SJSA1 (cell line): ENCODE measurements around the gene ANO5. TPM values are rescaled to one million over a fixed set of nuclear protein-coding genes. Genes with fewer than 3 reads are reported as not detected.
A peak's percentile ranks its signal among the peaks of the same experiment; 100 is the strongest.

Experiments
- DNase-seq, 2 experiments: peaks; one replicate each; pipeline ENCODE4 v3.0.0-alpha.2; 2015 to 2020; ENCODE audit warnings: low spot score in 2 of 2, low read depth in 1 of 2
- H3K27ac ChIP-seq: fragments of 250-450 bp; sonication (Bioruptor Pico); 2 replicates; pipeline ENCODE4 v1.5.1; 2020; ENCODE audit warnings: mild to moderate bottlenecking, moderate library complexity
- H3K27me3 ChIP-seq: fragments of 250-450 bp; sonication (Bioruptor Pico); replicated peaks from 2 replicates; pipeline ENCODE4 v1.5.1; 2020; ENCODE audit warnings: mild to moderate bottlenecking, moderate library complexity
- H3K36me3 ChIP-seq: fragments of 250-450 bp; sonication (Bioruptor Pico); 2 replicates; pipeline ENCODE4 v1.5.1; 2020; ENCODE audit warnings: mild to moderate bottlenecking
- H3K4me1 ChIP-seq: fragments of 250-450 bp; sonication (Bioruptor Pico); replicated peaks from 2 replicates; pipeline ENCODE4 v1.6.1; 2021; ENCODE audit warnings: mild to moderate bottlenecking
- H3K4me3 ChIP-seq: fragments of 250-450 bp; sonication (Bioruptor Pico); 2 replicates; pipeline ENCODE4 v1.5.1; 2020; ENCODE audit warnings: mild to moderate bottlenecking
- H3K9me3 ChIP-seq: fragments of 250-450 bp; sonication (Bioruptor Pico); replicated peaks from 2 replicates; pipeline ENCODE4 v1.5.1; 2020; ENCODE audit warnings: mild to moderate bottlenecking
- total RNA-seq: library from RNA; depleted of rRNA; stranded (reverse); fragments of >200 nt; shearing (Covaris generic); gene quantifications from 2 replicates; pipeline ENCODE4 v1.2.3, GENCODE V29; 2014; rRNA removed

ANO5 gene
- not detected in 2 replicates for total RNA-seq

GRCh38 chr11:22192642-22193347 is at the start of gene ANO5:
Gene ANO5, plus strand, starts transcription at chr11:22193085. Its CDS starts 408 bp downstream, at chr11:22193493.
- H3K27me3 ChIP-seq = peaks cover 7% of the 10 kb centered on the region; the same call in 1 of the 2 replicates
- H3K9me3 ChIP-seq = no peaks in the 10 kb centered on the region
- no peak within 1 kb of the TSS for H3K27ac ChIP-seq
- H3K4me3 ChIP-seq = no peak within 1 kb of the TSS
- H3K4me1 ChIP-seq = no peaks in the 10 kb centered on the region
- no peaks in the 10 kb centered on the region for H3K36me3 ChIP-seq
- peak in 1 of 2 experiments; percentile 43 for DNase-seq

- Histone ChIP-seq H3K4me3 (no peak overlapping the region), H3K36me3 (no peaks in the 10 kb centered on the region), H3K4me1 (no peaks in the 10 kb centered on the region), H3K9me3 (no peaks in the 10 kb centered on the region), H3K27me3 (no peaks in the 10 kb centered on the region), H3K27ac (no peak overlapping the region)
- DNase-seq = no peak
These were observed 41.2 kb upstream of the ANO5 start for GRCh38 chr11:22151649-22152197.

GRCh38 chr11:22157531-22157930 is 35.4 kb upstream of the ANO5 start:
- no peak for DNase-seq
- Histone ChIP-seq H3K27ac (no peak overlapping the region), H3K27me3 (no peaks in the 10 kb centered on the region), H3K4me1 (no peaks in the 10 kb centered on the region), H3K9me3 (no peaks in the 10 kb centered on the region), H3K4me3 (no peak overlapping the region), H3K36me3 (no peaks in the 10 kb centered on the region)

GRCh38 chr11:22161489-22161888 is 31.4 kb upstream of the ANO5 start:
- no peaks in the 10 kb centered on the region for H3K4me1 ChIP-seq
- no peak overlapping the region for H3K4me3 ChIP-seq
- DNase-seq = no peak
- no peaks in the 10 kb centered on the region for H3K9me3 ChIP-seq
- no peaks in the 10 kb centered on the region for H3K36me3 ChIP-seq
- no peak overlapping the region for H3K27ac ChIP-seq
- H3K27me3 ChIP-seq = no peaks in the 10 kb centered on the region

GRCh38 chr11:22162756-22163155 is 30.1 kb upstream of the ANO5 start:
- Histone ChIP-seq H3K4me1 (no peaks in the 10 kb centered on the region), H3K36me3 (no peaks in the 10 kb centered on the region), H3K4me3 (no peak overlapping the region), H3K27me3 (no peaks in the 10 kb centered on the region), H3K27ac (no peak overlapping the region), H3K9me3 (no peaks in the 10 kb centered on the region)
- no peak for DNase-seq

- Histone ChIP-seq H3K9me3 (no peaks in the 10 kb centered on the region), H3K4me1 (no peaks in the 10 kb centered on the region), H3K27ac (no peak overlapping the region), H3K4me3 (no peak overlapping the region), H3K27me3 (no peaks in the 10 kb centered on the region), H3K36me3 (no peaks in the 10 kb centered on the region)
- no peak for DNase-seq
These were observed 29.5 kb upstream of the ANO5 start for GRCh38 chr11:22163394-22163797.

GRCh38 chr11:22165087-22165486 is 27.8 kb upstream of the ANO5 start:
- H3K4me3 ChIP-seq = no peak overlapping the region
- no peaks in the 10 kb centered on the region for H3K27me3 ChIP-seq
- H3K27ac ChIP-seq = no peak overlapping the region
- no peaks in the 10 kb centered on the region for H3K36me3 ChIP-seq
- DNase-seq = no peak
- H3K4me1 ChIP-seq = no peaks in the 10 kb centered on the region
- H3K9me3 ChIP-seq = no peaks in the 10 kb centered on the region

- no peaks in the 10 kb centered on the region for H3K36me3 ChIP-seq
- no peak overlapping the region for H3K4me3 ChIP-seq
- H3K4me1 ChIP-seq = no peaks in the 10 kb centered on the region
- no peaks in the 10 kb centered on the region for H3K9me3 ChIP-seq
- DNase-seq = no peak
- H3K27me3 ChIP-seq = no peaks in the 10 kb centered on the region
- H3K27ac ChIP-seq = no peak overlapping the region
These were observed 26.9 kb upstream of the ANO5 start for GRCh38 chr11:22165759-22166513.

GRCh38 chr11:22169833-22170232 is 23.1 kb upstream of the ANO5 start:
- DNase-seq = no peak
- Histone ChIP-seq H3K4me3 (no peak overlapping the region), H3K9me3 (no peaks in the 10 kb centered on the region), H3K4me1 (no peaks in the 10 kb centered on the region), H3K27ac (no peak overlapping the region), H3K36me3 (no peaks in the 10 kb centered on the region), H3K27me3 (no peaks in the 10 kb centered on the region)

GRCh38 chr11:22173532-22173931 is 19.4 kb upstream of the ANO5 start:
- Histone ChIP-seq H3K4me3 (no peak overlapping the region), H3K36me3 (no peaks in the 10 kb centered on the region), H3K27me3 (no peaks in the 10 kb centered on the region), H3K4me1 (no peaks in the 10 kb centered on the region), H3K27ac (no peak overlapping the region), H3K9me3 (no peaks in the 10 kb centered on the region)
- no peak for DNase-seq

GRCh38 chr11:22177186-22177585 is 15.7 kb upstream of the ANO5 start:
- H3K27ac ChIP-seq = no peak overlapping the region
- DNase-seq = no peak

GRCh38 chr11:22179626-22180025 is 13.3 kb upstream of the ANO5 start:
- H3K27ac ChIP-seq = no peak overlapping the region
- no peaks in the 10 kb centered on the region for H3K4me1 ChIP-seq
- no peaks in the 10 kb centered on the region for H3K9me3 ChIP-seq
- H3K36me3 ChIP-seq = no peaks in the 10 kb centered on the region
- no peak for DNase-seq
- no peak overlapping the region for H3K4me3 ChIP-seq
- H3K27me3 ChIP-seq = no peaks in the 10 kb centered on the region

More at GRCh38 chr11:22177186-22177585, 15.7 kb upstream of the ANO5 start:
- Histone ChIP-seq H3K4me1 (no peaks in the 10 kb centered on the region), H3K4me3 (no peak overlapping the region), H3K27me3 (no peaks in the 10 kb centered on the region), H3K36me3 (no peaks in the 10 kb centered on the region), H3K9me3 (no peaks in the 10 kb centered on the region)

- no peaks in the 10 kb centered on the region for H3K36me3 ChIP-seq
- no peaks in the 10 kb centered on the region for H3K4me1 ChIP-seq
- H3K27ac ChIP-seq = no peak overlapping the region
- H3K9me3 ChIP-seq = no peaks in the 10 kb centered on the region
- DNase-seq = no peak
- H3K27me3 ChIP-seq = no peaks in the 10 kb centered on the region
- no peak overlapping the region for H3K4me3 ChIP-seq
These were observed 12.8 kb upstream of the ANO5 start for GRCh38 chr11:22180131-22180530.

- no peaks in the 10 kb centered on the region for H3K36me3 ChIP-seq
- DNase-seq = no peak
- no peak overlapping the region for H3K4me3 ChIP-seq
- no peaks in the 10 kb centered on the region for H3K9me3 ChIP-seq
- no peaks in the 10 kb centered on the region for H3K4me1 ChIP-seq
- no peak overlapping the region for H3K27ac ChIP-seq
- H3K27me3 ChIP-seq = peaks cover 7% of the 10 kb centered on the region; the same call in 1 of the 2 replicates
These were observed 3.2 kb upstream of the ANO5 start for GRCh38 chr11:22189660-22190059.
